Measurements from ENCODE around the gene MELK.

DNA sequence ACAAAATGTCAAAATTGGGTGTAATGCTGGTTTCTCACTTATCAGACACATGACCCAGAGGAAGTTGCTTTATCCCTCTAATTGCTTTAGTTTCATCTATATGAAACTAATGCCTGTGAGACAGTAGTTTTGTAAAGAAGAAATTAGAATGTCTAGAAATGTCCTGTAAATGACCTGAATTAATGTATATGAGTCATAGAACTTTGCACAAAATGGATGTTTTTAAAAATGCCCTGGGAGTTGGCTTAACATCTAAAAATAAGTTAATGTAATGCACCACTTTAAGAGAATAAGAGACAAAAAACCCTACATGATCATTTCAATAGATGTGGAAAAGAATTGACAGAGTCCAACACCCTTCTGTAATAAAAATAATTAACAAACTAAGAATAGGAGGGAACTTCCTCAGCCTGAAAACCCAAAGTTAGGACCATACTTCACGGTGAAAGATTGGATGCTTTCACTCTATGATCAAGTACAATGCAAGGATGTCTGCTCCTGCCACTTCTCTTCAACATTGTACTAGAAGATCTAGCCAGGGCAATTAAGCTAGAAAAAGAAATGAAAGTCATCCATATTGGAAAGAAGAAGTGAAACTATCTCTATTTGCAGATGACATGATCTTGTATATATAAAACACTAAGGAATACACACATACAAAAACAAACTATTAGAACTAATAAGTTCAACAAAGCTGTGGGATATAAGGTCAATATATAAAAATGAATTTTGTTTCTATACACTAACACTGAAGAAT is 117.9 kb downstream of the MELK start:
- TF ChIP-seq, protein P1, sequence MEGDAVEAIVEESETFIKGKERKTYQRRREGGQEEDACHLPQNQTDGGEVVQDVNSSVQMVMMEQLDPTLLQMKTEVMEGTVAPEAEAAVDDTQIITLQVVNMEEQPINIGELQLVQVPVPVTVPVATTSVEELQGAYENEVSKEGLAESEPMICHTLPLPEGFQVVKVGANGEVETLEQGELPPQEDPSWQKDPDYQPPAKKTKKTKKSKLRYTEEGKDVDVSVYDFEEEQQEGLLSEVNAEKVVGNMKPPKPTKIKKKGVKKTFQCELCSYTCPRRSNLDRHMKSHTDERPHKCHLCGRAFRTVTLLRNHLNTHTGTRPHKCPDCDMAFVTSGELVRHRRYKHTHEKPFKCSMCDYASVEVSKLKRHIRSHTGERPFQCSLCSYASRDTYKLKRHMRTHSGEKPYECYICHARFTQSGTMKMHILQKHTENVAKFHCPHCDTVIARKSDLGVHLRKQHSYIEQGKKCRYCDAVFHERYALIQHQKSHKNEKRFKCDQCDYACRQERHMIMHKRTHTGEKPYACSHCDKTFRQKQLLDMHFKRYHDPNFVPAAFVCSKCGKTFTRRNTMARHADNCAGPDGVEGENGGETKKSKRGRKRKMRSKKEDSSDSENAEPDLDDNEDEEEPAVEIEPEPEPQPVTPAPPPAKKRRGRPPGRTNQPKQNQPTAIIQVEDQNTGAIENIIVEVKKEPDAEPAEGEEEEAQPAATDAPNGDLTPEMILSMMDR (IDR thresholded peaks at IDR 0.05), result no peak
- TF ChIP-seq POLR2A (IDR thresholded peaks at IDR 0.05), result no peak
